GM13976 (cell line): Measurements from ENCODE around the gene ADSL.

ENCODE experiments used
- DNase-seq: peaks from one replicate; pipeline ENCODE4 v3.0.0; 2012; ENCODE audit warnings: low spot score
- in situ Hi-C: fragments of 300-500 bp; cut with MboI; formaldehyde crosslinking; loops from one replicate; pipeline ENCODE4 v1.12.0; 2022; ENCODE audit warnings: low sequenced_read_pairs, mixed read lengths, inconsistent platforms; ENCODE audit not compliant: unreplicated experiment
- TF ChIP-seq, protein P1 (sequence below): IDR thresholded peaks from 2 replicates; pipeline ENCODE4 v1.5.1; 2012; ENCODE audit warnings: borderline replicate concordance, mild to moderate bottlenecking; ENCODE audit not compliant: insufficient read depth; ENCODE audit errors: extremely low read depth, missing control alignments, control extremely low read depth

Gene ADSL

DNA sequence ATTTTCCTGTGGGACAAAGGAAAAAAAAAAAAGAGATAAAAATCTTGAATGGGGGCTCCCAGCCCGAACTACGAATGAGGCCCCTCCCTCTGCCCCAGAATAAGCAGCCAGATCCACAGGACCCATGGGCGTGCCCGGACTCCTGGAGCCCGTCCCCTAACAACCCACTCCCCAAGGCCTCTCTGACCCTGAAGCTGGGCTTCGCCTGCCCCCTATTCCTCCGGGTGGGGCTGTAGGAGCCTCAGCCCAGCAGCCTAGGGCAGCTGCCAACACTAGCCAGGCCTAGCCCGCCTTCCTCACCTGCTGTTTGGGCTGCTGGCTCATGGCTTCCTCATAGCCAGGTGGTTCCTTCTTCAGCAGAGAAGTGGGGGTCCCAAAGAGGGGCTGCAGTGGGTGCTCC lies 70.7 kb downstream of the ADSL start:
- TF ChIP-seq, protein P1, sequence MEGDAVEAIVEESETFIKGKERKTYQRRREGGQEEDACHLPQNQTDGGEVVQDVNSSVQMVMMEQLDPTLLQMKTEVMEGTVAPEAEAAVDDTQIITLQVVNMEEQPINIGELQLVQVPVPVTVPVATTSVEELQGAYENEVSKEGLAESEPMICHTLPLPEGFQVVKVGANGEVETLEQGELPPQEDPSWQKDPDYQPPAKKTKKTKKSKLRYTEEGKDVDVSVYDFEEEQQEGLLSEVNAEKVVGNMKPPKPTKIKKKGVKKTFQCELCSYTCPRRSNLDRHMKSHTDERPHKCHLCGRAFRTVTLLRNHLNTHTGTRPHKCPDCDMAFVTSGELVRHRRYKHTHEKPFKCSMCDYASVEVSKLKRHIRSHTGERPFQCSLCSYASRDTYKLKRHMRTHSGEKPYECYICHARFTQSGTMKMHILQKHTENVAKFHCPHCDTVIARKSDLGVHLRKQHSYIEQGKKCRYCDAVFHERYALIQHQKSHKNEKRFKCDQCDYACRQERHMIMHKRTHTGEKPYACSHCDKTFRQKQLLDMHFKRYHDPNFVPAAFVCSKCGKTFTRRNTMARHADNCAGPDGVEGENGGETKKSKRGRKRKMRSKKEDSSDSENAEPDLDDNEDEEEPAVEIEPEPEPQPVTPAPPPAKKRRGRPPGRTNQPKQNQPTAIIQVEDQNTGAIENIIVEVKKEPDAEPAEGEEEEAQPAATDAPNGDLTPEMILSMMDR, result no peak
- DNase-seq, result no peak
- in situ Hi-C loops, result no loop called here

DNA sequence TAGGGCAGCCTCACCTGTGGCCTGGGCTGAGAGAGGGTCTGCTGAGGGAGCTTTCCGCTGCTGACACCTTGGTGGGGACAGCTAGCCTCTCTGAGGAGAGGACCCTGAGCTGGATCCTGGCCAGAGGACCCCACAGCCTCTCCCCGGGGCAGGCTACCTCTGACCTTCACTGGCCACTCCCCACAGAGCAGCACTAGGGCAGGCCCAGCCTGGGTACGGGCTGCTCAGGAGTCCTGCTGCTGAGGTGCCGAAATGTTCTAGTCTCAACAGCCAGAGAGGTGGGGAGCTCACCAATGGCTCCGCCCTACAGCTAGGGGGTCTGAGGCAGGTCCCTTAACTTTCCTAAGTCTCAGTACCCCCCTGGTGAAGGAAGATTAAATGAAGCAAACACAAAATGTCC lies 71.6 kb downstream of the ADSL start:
- in situ Hi-C loops, result no loop called here
- TF ChIP-seq, protein P1, result no peak
- DNase-seq, result no peak

- in situ Hi-C loops, result no loop called here
- TF ChIP-seq, protein P1, result no peak
- DNase-seq, result no peak
Measured at GRCh38 chr22:40418366-40419201, 72.3 kb downstream of the ADSL start.

DNA sequence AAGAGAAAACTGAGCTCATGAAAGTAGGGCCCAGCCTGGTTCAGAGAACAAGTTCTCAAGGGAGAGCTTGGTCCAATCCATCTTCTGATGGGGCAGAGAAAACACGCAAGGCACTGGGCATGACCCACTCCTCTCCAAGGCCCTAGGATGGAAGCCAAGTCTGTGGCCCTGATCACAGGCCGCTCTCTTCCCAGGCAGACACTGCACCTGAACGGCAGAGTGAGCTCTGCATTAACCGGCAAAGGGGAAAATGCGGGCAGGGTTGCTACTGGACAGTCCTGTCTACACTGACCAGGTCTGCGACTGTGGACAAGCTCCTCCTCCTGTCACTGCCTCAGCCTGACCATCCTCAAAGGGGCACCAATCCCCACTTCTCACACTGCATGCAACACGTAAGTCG lies 73.4 kb downstream of the ADSL start:
- DNase-seq, result no peak
- TF ChIP-seq, protein P1, result no peak
- in situ Hi-C loops, result no loop called here

GRCh38 chr22:40420341-40421081 lies 74.2 kb downstream of the ADSL start:
- in situ Hi-C loops, result no loop called here
- DNase-seq, result no peak
- TF ChIP-seq, protein P1, result no peak

DNA sequence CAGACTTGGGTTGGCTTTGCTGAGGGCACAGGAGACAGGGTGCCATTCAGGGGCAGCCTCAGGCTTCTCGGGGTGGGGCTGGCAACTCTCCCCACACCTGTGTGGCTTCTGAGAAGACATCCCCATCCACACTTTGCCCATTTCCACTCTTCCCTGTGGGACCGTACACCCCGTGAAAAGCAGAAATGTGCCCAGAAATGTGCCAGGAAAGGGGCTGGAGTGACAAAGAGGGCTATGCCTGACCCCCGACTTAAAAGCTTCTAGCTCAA lies 74.7 kb downstream of the ADSL start:
- in situ Hi-C loops, result no loop called here
- TF ChIP-seq, protein P1, result no peak
- DNase-seq, result no peak

GRCh38 chr22:40421941-40422340 lies 75.6 kb downstream of the ADSL start:
- in situ Hi-C loops, result no loop called here
- TF ChIP-seq, protein P1, result no peak

More at GRCh38 chr22:40421941-40422340, 75.6 kb downstream of the ADSL start:
- DNase-seq, result no peak
